Limb (tissue), 2 donors: ENCODE measurements around the gene ZCCHC2.

ENCODE experiments used
- DNase-seq, 2 donors: peaks; one replicate each; pipeline ENCODE4 v3.0.0-alpha.2; 2016; ENCODE audit errors: extremely low spot score in 2 of 2

Gene ZCCHC2

DNA sequence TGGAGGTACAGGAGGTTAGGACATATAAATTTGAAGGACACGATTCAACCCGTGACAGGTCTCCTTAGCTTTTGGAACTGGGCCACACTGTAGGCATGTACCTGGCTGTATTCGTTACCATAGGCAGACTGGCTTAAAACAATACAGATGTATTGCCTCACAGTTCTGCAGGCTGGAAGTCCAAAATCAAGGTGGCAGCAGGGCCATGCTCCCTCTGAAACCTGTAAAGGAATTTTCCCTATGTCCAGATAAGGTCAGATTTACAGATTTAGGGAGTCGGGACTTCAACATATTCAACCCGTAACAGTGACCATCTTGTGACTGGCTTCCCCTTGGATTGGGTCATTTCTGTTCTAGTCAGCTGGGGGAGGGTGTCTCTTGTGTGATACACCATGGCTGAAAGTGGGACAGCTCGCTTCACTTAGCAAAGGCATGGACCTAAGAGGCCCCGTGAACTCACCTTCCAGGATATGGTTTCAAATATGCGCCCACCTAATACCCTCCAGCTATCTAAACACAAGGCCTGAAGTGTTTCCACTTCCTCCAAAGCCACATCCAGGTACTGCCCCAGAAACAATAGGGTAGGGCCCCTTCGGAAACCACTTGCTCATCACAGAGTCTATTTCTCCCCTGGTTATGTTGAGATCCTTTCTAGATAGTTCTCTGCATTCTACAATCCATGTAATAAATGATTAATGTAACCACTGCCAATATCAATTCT is 85.0 kb downstream of the ZCCHC2 start:
- DNase-seq: no peak

- DNase-seq: no peak
These were observed 86.9 kb downstream of the ZCCHC2 start for GRCh38 chr18:62609764-62610163.

DNA sequence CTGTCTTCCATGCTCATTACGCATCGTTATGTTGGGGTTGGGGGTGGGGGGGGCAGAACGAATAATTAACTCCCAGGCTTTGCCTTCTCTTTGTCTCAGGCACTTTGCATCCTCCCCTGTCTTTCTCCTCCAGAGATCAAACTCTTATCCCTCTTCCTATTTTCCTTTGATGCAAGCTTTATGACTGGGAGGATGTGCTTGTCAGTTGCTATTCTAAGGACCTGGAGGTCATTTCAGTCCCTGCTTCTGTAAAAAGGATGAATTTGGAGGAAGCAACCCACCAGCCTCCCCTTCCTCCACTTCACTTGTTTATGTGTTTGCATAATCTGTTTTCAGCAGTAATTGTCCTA is 87.5 kb downstream of the ZCCHC2 start:
- no peak for DNase-seq

GRCh38 chr18:62610701-62611411 is 88.0 kb downstream of the ZCCHC2 start:
- DNase-seq: peak; percentile 48 to 54

- DNase-seq: no peak
These were observed 88.8 kb downstream of the ZCCHC2 start for GRCh38 chr18:62611453-62612288.

DNA sequence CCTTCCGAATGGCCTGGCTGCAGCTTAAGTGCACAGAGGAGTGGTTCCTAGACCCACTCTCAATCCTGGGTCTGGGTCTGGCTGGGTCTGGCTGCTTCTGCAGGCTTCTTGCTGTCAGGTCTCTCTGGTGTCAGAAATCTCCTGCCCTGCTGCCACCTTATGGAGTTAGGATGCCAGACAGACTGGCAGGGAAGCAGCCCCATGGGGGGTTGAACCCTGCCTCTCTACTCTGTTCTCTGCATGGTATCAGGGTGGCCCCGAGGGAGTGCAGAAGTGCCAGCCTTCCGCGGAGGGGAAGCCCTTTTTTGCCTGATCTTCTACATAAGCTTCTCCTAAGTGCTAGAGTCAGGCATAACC is 89.4 kb downstream of the ZCCHC2 start:
- no peak for DNase-seq

- no peak for DNase-seq
These were observed 90.0 kb downstream of the ZCCHC2 start for GRCh38 chr18:62612776-62613175.

DNA sequence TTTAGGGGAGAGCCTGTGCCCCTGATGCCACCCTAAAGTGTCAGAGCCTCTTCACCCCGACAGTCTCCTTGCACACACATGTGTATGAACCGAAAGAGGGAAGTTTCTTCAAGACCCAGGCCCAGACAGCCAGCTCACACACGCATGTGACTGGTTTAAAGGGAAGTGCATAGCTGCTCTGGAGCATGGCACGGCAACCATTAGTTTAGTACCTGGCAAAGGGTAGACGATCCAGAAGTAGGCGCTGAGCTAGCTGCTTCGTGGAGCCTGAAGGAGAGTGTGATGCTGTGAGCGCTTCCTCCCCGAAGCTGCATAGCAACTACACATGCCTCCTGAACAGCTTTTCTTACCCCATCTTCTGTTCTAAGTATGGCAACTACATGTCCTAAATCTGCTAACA is 91.7 kb downstream of the ZCCHC2 start:
- DNase-seq: no peak

DNA sequence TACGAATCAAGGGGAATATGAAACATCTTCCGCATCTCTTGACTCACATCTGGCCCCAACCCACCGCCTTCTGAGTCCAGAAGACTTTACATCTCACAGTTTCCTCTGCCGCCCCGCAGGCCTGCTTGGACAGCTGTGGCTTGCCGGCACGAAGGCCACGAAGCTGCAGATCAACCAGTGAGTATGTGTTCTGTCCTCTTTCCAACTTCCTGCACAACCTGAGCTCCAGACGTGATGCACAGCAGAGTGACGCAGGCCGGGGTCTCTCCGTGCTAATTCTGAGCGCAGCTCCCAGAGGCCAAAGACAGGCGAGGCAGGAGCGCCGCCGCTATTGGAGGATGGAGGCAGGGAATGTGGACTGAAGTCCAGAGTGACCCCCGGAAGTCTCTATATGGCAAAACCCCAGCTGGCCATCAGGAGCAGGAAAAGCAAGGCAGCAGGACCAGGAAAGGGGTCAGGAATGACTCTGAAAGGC is 93.5 kb downstream of the ZCCHC2 start:
- DNase-seq: no peak

DNA sequence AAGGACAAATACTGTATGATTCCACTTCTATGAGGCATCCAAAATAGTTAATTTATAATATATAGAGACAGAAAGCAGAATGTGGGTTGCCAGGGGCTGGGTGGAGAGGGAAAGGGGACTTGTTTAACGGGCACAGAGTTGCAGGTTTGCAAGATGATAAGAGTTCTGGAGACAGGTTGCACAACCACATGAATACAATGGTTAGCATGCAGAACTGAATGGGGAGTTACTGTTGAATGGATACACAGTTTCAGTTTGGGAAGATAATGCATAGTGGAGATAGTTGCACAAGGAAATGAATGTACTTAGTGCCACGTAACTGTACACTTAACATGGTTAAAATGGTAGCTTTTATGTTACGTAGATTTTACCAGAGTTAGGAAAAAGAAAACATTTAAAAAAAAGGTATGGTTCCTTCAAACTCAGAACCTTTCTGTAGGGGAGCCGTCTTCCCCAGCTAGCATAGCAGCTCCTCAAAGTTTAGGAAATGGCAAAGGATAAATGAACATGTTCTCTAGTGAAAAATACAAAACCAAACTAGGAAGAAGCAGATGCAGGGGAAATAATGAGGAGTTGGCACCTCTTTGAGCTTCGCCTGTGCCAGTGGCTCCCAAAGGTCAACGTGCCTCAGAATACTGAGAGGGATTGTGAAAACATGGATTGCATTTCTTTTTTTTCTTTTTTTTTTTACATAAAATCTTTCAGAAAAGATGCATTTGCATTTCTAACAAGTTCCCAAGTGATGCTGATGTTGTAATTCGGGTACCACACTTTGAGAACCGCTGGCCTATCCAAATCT is 95.2 kb downstream of the ZCCHC2 start:
- DNase-seq: no peak

DNA sequence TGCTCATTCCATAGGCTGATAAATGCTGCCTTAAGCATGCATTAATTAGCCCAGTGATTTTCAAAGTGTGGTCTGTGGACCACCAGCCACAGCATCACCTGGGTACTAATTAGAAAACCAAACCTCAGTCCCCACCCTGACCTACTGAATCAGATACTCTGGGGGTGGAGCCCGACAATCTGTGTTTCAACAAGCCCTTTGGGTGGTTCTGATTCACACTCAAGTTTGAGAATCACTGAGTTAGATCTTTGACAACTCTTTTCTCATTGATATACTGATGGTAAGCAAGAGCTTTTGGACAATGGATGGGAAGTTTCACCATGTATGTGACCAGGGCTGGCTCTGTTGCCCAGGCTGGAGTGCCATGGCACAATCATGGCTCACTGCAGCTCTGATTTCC is 95.9 kb downstream of the ZCCHC2 start:
- no peak for DNase-seq

- DNase-seq: no peak
These were observed 98.7 kb downstream of the ZCCHC2 start for GRCh38 chr18:62621546-62621945.

GRCh38 chr18:62625019-62625418 is 102.2 kb downstream of the ZCCHC2 start:
- peak in 1 of 2 donors; percentile 13 for DNase-seq
